HG03139 (cell line): Measurements from ENCODE around the gene SCRN2.

ENCODE experiments used
- ATAC-seq: cut with Tn5 transposase; IDR thresholded peaks from one replicate; pipeline ENCODE4 v1.9.1; 2021; ENCODE audit not compliant: unreplicated experiment

SCRN2 gene

GRCh38 chr17:47872019-47872650 is 31.1 kb upstream of the SCRN2 start:
- ATAC-seq, result no peak

DNA sequence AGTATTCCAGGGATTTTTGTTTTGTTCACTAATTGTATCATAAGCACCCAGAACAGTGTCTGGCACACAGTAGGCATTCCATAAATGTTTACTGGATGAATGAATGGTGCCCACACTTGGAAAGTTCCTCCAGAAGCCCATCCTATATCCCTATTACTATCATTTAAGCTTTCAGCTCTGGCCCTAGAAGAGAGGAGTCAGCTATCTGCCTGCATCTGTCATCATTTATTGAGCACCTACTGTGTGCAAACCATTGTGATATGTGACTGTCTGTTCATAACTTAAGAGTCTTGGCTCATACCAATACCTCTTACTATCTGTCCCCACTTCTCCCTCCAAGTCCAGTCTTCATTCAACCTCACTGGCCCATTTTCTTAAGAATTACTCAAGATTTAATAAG is 30.0 kb upstream of the SCRN2 start:
- no peak for ATAC-seq

DNA sequence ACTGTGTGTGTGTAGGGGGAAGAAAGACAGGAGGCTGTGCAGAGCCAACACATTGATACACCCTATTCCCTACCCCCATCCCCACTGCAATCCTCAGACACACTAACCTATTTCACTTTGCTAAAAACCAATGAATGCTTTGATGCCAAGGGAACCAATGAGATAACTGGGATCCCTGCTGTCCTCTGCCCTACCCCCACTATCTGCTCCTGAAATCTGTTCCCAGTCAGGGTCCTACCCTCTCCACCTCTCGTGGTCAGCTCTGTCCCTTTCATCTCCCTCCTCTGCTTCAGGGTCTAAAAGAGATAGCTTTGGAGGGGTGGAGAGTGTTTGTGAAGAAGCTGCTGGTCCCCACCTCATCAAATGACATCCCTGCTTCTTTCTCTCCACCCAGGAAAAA is 29.0 kb upstream of the SCRN2 start:
- ATAC-seq, result no peak

- ATAC-seq, result no peak
Measured at GRCh38 chr17:47869114-47869513, 28.0 kb upstream of the SCRN2 start.

DNA sequence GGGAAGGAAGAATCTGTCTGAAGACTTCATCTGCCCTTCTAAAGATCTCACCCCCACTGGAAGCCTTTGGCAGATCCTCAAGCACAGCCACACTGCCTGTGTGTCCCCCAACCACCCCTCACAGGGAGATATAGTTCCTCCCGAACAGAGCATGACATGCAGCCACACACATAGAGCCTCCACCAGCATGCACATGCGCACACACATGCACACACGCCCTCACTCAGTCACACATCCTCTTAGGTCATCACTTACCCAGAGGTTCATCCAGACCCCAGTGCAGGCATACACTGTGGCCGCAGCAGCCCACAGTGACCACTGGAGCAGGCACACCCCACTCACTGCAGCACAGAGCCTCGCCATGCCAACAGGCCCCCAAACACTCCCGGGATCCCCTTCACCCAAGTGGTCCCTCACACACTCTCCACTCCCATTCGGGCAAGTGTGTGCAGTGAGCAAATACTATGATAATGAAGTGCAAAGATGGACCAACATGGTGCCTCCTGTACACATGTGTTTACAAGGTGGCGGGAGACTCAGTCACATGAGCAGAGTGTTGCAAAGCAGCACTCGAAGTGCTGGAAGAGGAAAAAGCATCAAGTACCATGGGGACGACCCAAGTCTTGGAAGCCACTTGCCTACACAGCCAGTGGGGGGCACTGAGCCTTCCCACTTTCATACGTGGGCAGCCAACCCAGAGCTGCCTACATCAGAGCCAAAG is 26.9 kb upstream of the SCRN2 start:
- ATAC-seq, result no peak

DNA sequence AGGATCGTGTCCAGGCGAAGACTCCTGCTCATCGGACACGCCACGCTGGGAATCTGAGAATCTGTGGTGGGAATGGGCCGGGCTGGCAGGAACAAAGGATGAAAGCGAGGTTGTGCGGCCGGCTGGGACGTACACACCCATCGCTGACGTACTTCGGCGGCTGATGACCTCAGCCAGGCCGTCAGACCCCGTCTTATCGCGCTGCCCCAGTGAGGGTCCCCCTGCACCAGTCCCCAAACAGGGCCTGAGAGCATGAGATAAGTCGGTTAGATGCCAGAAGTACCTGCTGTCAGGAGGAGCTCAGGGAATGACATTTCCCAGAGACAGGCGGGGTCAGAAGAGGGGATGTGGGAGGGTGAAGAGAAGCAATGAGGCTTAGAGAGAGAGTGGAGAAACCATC is 25.9 kb upstream of the SCRN2 start:
- ATAC-seq, result no peak

DNA sequence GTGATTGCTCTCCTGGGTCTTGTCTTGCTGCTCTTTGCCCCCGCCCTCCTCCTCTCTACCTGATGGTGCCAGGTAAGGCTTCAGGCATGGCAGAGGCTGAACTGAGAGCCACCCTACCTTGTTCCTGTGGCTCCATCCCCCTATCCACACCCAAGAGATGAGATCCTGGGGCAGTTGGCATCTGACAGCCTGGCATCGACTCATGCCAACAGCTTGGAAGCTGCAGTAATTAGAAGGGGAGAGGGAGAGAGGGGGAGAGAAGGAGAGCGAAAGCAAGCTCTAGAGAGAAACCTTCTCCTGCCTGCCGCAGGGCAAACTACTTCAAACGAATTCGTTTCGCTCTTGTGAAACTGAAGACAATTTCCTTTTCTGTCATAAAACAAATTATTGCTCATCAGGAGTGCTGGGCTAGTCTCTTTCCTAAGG is 23.7 kb upstream of the SCRN2 start:
- ATAC-seq, result no peak

DNA sequence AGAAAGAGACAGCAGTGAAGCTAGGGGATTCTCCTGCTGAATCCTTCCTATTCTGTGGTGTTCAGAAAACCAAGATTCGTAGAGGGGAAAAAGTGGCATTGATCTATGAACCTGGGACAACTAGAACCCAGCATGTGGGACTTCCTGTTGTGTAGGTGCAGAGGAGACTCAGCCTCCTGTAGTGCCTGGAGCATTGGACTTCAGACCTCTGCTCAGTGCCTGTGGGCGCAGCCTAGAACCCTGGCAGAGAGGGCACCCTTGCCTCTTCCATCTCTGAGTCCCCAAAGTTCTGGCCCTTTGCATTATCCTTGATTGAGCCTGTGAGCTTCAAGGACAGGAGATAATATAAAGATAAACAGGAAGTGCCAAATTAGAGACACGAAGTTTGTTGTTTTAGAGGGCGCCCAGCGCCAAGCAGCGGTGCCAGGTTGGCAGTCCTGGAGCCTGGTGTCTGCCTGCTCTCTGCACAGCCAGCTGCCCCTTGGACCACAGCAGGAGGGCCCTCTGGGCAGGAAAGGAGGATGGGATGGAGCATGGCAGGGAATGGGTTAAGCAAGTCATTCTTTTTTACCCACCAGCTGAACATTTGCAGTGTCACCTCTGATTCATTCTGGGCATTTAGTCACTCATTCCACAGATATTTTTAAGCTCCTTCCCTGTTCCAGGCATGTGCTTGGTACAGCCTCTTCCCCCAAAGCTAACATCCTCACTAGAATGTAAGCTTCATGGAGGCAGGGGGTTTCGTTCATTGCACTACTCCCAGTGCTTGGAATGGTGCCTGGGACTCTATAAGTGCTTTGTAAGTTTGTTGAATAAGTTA is 21.8 kb upstream of the SCRN2 start:
- no peak for ATAC-seq

- no peak for ATAC-seq
Measured at GRCh38 chr17:47860386-47860785, 19.3 kb upstream of the SCRN2 start.

- ATAC-seq, result no peak
Measured at GRCh38 chr17:47857551-47858455, 16.7 kb upstream of the SCRN2 start.

GRCh38 chr17:47856830-47857229 is 15.8 kb upstream of the SCRN2 start:
- ATAC-seq, result no peak

DNA sequence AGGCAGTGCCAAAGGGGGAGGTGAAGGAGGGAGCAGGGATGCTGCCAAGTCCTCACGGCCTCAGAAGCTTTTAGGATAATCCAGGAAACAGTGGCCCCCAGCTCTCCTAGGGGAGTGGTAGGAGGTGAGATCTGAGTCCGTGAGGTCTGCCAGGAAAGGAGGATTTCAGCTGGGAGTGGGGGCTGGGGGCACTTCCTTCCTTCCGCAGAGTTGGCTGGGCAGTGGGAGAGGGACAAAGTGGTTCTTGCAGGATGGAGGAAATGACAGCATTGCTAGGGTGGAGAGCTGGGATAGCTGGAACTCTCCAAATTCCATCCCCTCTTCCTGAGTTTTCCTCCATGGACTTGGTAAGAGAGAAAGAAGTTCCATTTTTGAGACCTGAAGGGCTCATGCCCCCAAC is 14.7 kb upstream of the SCRN2 start:
- ATAC-seq, result no peak

DNA sequence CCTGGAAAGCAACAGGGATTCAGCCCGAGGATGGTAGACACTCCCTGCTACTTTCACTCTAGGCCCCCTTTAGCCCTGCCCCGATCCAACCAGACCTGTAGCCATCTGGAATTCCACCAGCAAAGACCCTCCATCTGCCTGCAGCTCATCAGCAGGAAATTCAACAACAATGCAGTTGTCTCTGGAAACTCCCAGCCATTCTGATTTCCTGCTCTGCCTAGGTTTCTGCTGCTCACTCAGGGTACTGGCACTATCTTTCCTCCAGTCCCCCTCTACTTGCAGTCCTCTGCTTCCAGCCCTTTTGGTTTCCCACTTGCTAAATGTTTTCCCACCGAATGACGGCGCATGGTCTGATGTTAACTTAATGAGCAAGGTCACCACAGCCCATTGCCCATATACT is 12.5 kb upstream of the SCRN2 start:
- no peak for ATAC-seq

- no peak for ATAC-seq
Measured at GRCh38 chr17:47852113-47852949, 11.3 kb upstream of the SCRN2 start.

GRCh38 chr17:47851764-47852112 is 10.7 kb upstream of the SCRN2 start:
- no peak for ATAC-seq

DNA sequence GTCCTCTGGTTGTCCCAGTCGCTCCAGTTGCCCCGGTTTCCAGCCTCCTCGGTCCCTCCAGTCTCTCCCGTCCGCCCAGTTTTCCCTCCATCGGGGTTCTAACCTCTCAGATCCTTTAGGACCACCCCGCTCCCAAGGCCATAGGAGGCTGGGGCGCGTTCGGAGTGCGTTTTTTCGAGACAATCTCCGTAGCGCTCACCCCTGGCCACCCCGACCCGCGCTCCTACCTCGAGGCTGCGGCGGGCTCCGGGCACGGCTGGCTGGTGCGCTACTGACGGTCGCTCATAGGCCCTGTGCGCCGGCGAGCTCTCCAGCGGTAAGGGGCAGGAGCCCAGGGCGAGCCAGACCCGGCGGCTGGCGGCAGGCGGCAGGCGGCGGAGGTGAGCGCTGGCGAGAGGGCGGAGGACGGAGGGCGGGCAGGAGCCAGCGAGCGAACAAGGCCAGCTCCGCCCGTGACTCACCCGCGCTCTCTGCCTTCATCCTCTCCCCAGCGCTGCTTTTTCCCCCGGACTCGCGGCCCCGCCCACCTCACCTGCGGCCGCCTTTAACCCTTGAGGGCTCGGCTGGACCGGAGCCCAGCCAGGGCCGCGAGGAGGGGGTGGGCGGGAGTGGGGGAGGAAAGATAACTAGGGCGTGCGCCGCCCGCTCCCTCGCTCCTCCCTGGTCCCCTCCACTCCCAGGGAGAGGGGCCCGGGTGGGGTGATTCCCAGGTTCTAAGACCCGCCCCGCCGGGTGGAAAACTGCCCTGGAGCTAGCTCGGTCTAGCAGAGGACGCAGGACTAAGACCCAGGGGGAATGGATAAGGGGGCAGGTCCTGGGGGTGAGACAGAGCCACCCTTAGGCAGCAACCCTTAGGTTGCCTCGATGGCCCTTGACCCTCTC is 9.9 kb upstream of the SCRN2 start, which contains the start of gene SP6:
SP6 (minus strand) TSS at position 472 of the 882 bp plus-strand sequence. CDS start 2,734 bp downstream, outside the sequence.
- ATAC-seq, result no peak

DNA sequence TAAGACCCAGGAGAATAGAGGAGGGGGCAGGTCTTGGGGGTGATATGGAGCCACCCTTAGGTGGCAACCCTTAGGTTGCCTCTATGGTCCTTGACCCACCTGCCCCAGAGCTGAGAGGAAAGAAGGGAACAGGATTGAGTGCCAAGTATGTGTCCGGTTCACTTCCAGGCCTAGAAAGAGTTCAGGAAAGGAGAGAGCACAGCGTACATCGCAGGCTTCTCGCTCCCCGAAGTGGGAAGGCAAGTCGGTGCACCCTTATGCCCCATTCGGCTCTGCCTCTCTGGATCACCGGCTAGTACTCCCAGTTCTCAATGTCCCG is 9.3 kb upstream of the SCRN2 start:
- no peak for ATAC-seq

GRCh38 chr17:47848198-47848513 is 7.1 kb upstream of the SCRN2 start:
- ATAC-seq, result no peak
